Measurements from ENCODE around the gene MAST2. TPM values are rescaled to one million over a fixed set of nuclear protein-coding genes. Genes with fewer than 3 reads are reported as not detected.

Gene MAST2
- total RNA-seq: 10 to 100 TPM; 23.1 to 25.6 TPM

DNA sequence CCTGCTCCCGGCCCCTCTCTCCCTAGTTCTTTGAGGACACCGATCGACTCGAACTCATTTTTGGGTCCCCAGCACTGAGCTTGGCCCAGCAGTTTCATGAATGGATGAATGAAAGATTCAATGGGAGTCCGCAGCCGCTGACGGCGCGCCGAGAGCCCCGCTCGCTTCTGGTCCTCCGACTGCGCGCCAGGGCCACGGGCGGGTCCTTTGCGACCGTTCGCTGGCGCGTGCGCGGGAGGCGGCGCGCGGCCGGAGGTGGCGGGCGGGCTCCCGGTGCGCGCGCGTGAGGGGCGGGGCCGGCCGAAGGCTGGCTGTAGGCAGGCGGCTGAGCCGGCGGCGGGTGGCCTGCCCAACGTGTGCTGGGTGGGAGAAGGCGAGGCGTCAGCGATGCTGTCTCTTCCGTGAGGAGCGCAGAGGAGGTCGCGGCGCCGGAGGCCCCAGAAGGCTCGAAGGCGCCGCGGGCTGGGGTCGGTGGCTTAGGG is at the start of gene MAST2:
MAST2 (plus strand) TSS at position 314 of the 482 bp plus-strand sequence. CDS start 284 bp downstream, outside the sequence.

Other genes with a start within 250 kb of the MAST2 start
- gene NASP, start 219.6 kb upstream of the MAST2 start, total RNA-seq: 10 to 100 TPM; 31.0 to 84.9 TPM
- under 1 TPM; 0.69 to 1.00 TPM for gene CCDC17, start 179.6 kb upstream of the MAST2 start, total RNA-seq
- gene GPBP1L1, start 117.1 kb upstream of the MAST2 start, total RNA-seq: 10 to 100 TPM; 84.3 to 91.2 TPM
- 10 to 100 TPM; 15.5 to 19.6 TPM for gene TMEM69, start 115.4 kb upstream of the MAST2 start, total RNA-seq
- gene IPP, start 53.0 kb upstream of the MAST2 start, total RNA-seq: 1 to 10 TPM; 4.3 to 8.6 TPM